Esophagus squamous epithelium (tissue), 4 donors: Measurements from ENCODE around the gene PTPRN2.

Experiments used
- CTCF ChIP-seq, 6 experiments: fragments of 450-650 bp in 4 of 6; fragments of 200-600 bp in 2 of 6; sonication (generic) in 2 of 6; IDR thresholded peaks; one replicate each; pipeline ENCODE4 v1.5.1; 2016 to 2019; ENCODE audit warnings: antibody characterized with exemption in 6 of 6, mild to moderate bottlenecking in 4 of 6, moderate library complexity in 4 of 6
- POLR2A ChIP-seq, 4 donors: fragments of 450-650 bp; IDR thresholded peaks; one replicate each; pipeline ENCODE4 v1.6.1; 2017; ENCODE audit warnings: antibody characterized with exemption in 4 of 4, mild to moderate bottlenecking in 4 of 4, moderate library complexity in 3 of 4

DNA sequence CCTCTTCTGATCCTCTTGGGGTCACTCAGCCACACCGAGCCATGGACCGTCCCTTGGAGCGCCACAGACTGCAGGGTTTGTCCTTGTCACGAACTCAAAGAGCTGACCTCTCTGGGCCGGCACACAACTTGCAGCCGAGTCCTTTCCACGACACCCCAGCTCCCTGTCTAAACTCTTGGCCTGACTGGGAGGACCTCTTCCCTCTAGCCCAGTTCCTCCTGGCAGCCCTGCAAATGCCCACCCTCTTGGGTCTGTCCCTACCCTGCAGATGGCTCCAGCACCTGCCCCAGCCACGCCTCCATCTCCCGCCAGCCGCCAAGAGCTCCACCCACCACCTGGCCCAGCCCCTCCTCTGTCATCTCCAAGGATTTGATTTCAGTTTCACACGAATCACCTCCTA lies 911.6 kb downstream of the PTPRN2 start:
- TF ChIP-seq CTCF (IDR thresholded peaks at IDR 0.05) (no peak), POLR2A (IDR thresholded peaks at IDR 0.05) (no peak)
